HepG2 (cell line): ENCODE measurements around the gene TMUB1. TPM values are rescaled to one million over a fixed set of nuclear protein-coding genes. Genes with fewer than 3 reads are reported as not detected.

ENCODE experiments used
- ATAC-seq: fragments of 200-7000 bp; cut with Tn5 transposase; 3 replicates; pipeline ENCODE4 v1.9.1; 2020; ENCODE audit warnings: mild to moderate bottlenecking, moderate library complexity
- BruUV-seq: library from RNA; stranded (reverse); fragments of 400-500 nt; replicated peaks from 2 replicates; lab custom pipeline; 2021; lab: Mats Ljungman, UMichigan
- CTCF ChIA-PET: fragments of 300-600 bp; formaldehyde crosslinking; extraction: SDS; loops from one replicate; lab custom pipeline; 2021; ENCODE audit warnings: low total read pairs, inconsistent platforms, low intra/inter-chr PET ratio; lab: Yijun Ruan, JAX
- POLR2A ChIA-PET: fragments of 350-600 bp; sonication (Branson Sonifier 250); formaldehyde crosslinking; loops from one replicate; lab custom pipeline; 2020; ENCODE audit warnings: antibody characterized with exemption, inconsistent platforms; lab: Yijun Ruan, JAX
- DNase-seq: peaks from one replicate; pipeline ENCODE4 v3.0.0-alpha.2; 2015; ENCODE audit warnings: low spot score
- FAIRE-seq: peaks from 3 replicates; lab custom pipeline; 2011; peaks lifted over from hg19 to GRCh38; lab: Jason Lieb, UNC
- H2AFZ ChIP-seq: one replicate; pipeline ENCODE4 v1.6.1; 2011; ENCODE audit warnings: low read length, inconsistent platforms
- H3K27ac ChIP-seq: fragments of 300-600 bp; 3 replicates; pipeline ENCODE4 v1.8.0; 2011; ENCODE audit warnings: mixed run types, mild to moderate bottlenecking, mixed read lengths, low read length, inconsistent platforms; ENCODE audit not compliant: insufficient read depth; ENCODE audit errors: extremely low read length
- H3K27me3 ChIP-seq, 2 experiments: fragments of 200-600 bp in 1 of 2; 2 replicates in 1 of 2; 3 replicates in 1 of 2; pipeline versions ENCODE4 v1.6.0 to v1.8.0; 2011; ENCODE audit warnings: low read length in 2 of 2, mild to moderate bottlenecking in 2 of 2, moderate library complexity in 2 of 2, inconsistent platforms in 1 of 2; ENCODE audit not compliant: insufficient read depth in 2 of 2, control insufficient read depth in 1 of 2
- H3K36me3 ChIP-seq, 2 experiments: fragments of 200-600 bp in 1 of 2; replicated peaks in 1 of 2; 2 replicates in 1 of 2; 3 replicates in 1 of 2; pipeline versions ENCODE4 v1.5.1 to v1.8.0; 2011; ENCODE audit warnings: low read length in 2 of 2, inconsistent platforms in 1 of 2; ENCODE audit not compliant: insufficient read depth in 2 of 2, control insufficient read depth in 1 of 2
- H3K4me1 ChIP-seq: 2 replicates; pipeline ENCODE4 v1.5.1; 2012; ENCODE audit warnings: low read length, inconsistent platforms; ENCODE audit not compliant: insufficient read depth
- H3K4me2 ChIP-seq: 2 replicates; pipeline ENCODE4 v1.6.0; 2011; ENCODE audit warnings: low read depth, low read length, inconsistent platforms
- H3K4me3 ChIP-seq, 3 experiments: fragments of 200-600 bp in 1 of 3; sonication (generic), shearing (Covaris generic) in 1 of 3; replicated peaks in 1 of 3; 2 replicates each; pipeline ENCODE4 v1.5.1; 2011 to 2016; ENCODE audit warnings: low read length in 3 of 3, inconsistent platforms in 2 of 3, low read depth in 2 of 3, mild to moderate bottlenecking in 2 of 3, control low read depth in 1 of 3, mixed read lengths in 1 of 3; ENCODE audit not compliant: insufficient read depth in 1 of 3
- H3K79me2 ChIP-seq: one replicate; pipeline ENCODE4 v1.6.1; 2011; ENCODE audit warnings: low read length, inconsistent platforms; ENCODE audit not compliant: insufficient read depth
- H3K9ac ChIP-seq: 2 replicates; pipeline ENCODE4 v1.6.0; 2011; ENCODE audit warnings: mild to moderate bottlenecking, low read depth, low read length, inconsistent platforms; ENCODE audit not compliant: insufficient read depth
- H3K9me3 ChIP-seq: 2 replicates; pipeline ENCODE4 v1.5.1; 2012; ENCODE audit warnings: mild to moderate bottlenecking, low read length
- H4K20me1 ChIP-seq: 2 replicates; pipeline ENCODE4 v1.6.0; 2011; ENCODE audit warnings: inconsistent platforms, mild to moderate bottlenecking, low read length, moderate library complexity; ENCODE audit not compliant: insufficient read depth
- E2F2 ChIP-seq: sonication (generic); formaldehyde crosslinking; IDR thresholded peaks from 2 replicates; pipeline ENCODE4 v1.4.0; 2020; ENCODE audit warnings: missing genetic modification reagents, borderline replicate concordance
- ELF3 ChIP-seq: IDR thresholded peaks from 2 replicates; pipeline ENCODE4 v1.6.1; 2016; ENCODE audit warnings: missing genetic modification reagents, missing compliant biosample characterization
- HDAC6 ChIP-seq: fragments of 200-600 bp; sonication (generic); IDR thresholded peaks from 2 replicates; pipeline ENCODE4 v1.7.0; 2017; ENCODE audit warnings: mild to moderate bottlenecking, antibody characterized with exemption, low read length, low read depth
- HMGA1 ChIP-seq: sonication (generic); formaldehyde crosslinking; conservative IDR thresholded peaks from 2 replicates; pipeline ENCODE4 v1.4.0; 2020; ENCODE audit warnings: missing genetic modification reagents
- KLF13 ChIP-seq: sonication (generic); formaldehyde crosslinking; IDR thresholded peaks from 2 replicates; pipeline ENCODE4 v1.4.0; 2020; ENCODE audit warnings: mild to moderate bottlenecking, missing genetic modification reagents
- KLF9 ChIP-seq: IDR thresholded peaks from 2 replicates; pipeline ENCODE4 v1.6.1; 2016; ENCODE audit warnings: low read depth
- PHF5A ChIP-seq: IDR thresholded peaks from one replicate; pipeline ENCODE4 v1.6.1; 2018; ENCODE audit warnings: low read depth, missing genetic modification reagents; ENCODE audit not compliant: unreplicated experiment
- PLRG1 ChIP-seq: fragments of 450-650 bp; conservative IDR thresholded peaks from 2 replicates; pipeline ENCODE4 v1.6.1; 2016
- RBFOX2 ChIP-seq: fragments of 200-400 bp; formaldehyde crosslinking; IDR thresholded peaks from 2 replicates; pipeline ENCODE4 v1.6.1; 2017; ENCODE audit warnings: low read depth, mild to moderate bottlenecking, low read length
- REST ChIP-seq, 2 experiments: IDR thresholded peaks; 2 replicates each; pipeline ENCODE4 v1.6.1; 2011 to 2012; ENCODE audit warnings: low read length in 2 of 2, borderline replicate concordance in 1 of 2, low read depth in 1 of 2, mild to moderate bottlenecking in 1 of 2, moderate library complexity in 1 of 2
- SP5 ChIP-seq: IDR thresholded peaks from 2 replicates; pipeline ENCODE4 v1.6.1; 2016; ENCODE audit warnings: low read depth, borderline replicate concordance
- TFE3 ChIP-seq: IDR thresholded peaks from 2 replicates; pipeline ENCODE4 v1.6.1; 2016
- ZBTB37 ChIP-seq: sonication (generic); formaldehyde crosslinking; IDR thresholded peaks from 2 replicates; pipeline ENCODE4 v1.4.0; 2020; ENCODE audit warnings: mild to moderate bottlenecking, missing genetic modification reagents
- ZFYVE20 ChIP-seq: sonication (generic); formaldehyde crosslinking; IDR thresholded peaks from 2 replicates; pipeline ENCODE4 v1.8.0; 2023; ENCODE audit warnings: low read depth, mild to moderate bottlenecking, moderate library complexity, missing genetic modification reagents, borderline replicate concordance
- ZNF678 ChIP-seq: sonication (generic); formaldehyde crosslinking; IDR thresholded peaks from 2 replicates; pipeline ENCODE4 v1.4.0; 2020; ENCODE audit warnings: mild to moderate bottlenecking, missing genetic modification reagents
- ZNF691 ChIP-seq: sonication (generic); formaldehyde crosslinking; IDR thresholded peaks from 2 replicates; pipeline ENCODE4 v1.4.0; 2020; ENCODE audit warnings: missing genetic modification reagents, low read depth, mild to moderate bottlenecking, borderline replicate concordance
- WGBS: methylation state at CpG from one replicate; pipeline ENCODE4 v1.1.6; 2017; ENCODE audit warnings: low lambda C conversion rate; 5-methylcytosine and 5-hydroxymethylcytosine counted together
- in situ Hi-C: cut with HindIII; loops from 2 replicates; pipeline ENCODE4 v1.10.0; 2017; ENCODE audit warnings: low pct_unique_long_range_greater_than_20kb; ENCODE audit not compliant: extremely low pct_ligation_motif_present
- intact Hi-C: fragments of 100-400 bp; cut with micrococcal nuclease; formaldehyde crosslinking; loops from one replicate; pipeline ENCODE4 v1.10.0; 2022; ENCODE audit not compliant: unreplicated experiment
- polyA plus RNA-seq, 8 experiments: library from polyadenylated mRNA; depleted of rRNA in 3 of 8; stranded (reverse) in 7 of 8; unstranded in 1 of 8; fragments of >200 nt; fragmentation: Illumina TruSeq in 4 of 8; extraction: Trizol in 4 of 8; gene quantifications; 2 replicates each; pipeline versions ENCODE4 v1.2.1 to v1.2.3, GENCODE V29; 2011 to 2016; ENCODE audit warnings: low read depth in 4 of 8, missing spikeins in 1 of 8, mixed read lengths in 1 of 8; ENCODE audit not compliant: insufficient read depth in 1 of 8
- total RNA-seq, 5 experiments: library from RNA; depleted of rRNA; stranded (reverse); fragments of >200 nt; fragmentation: Illumina TruSeq; extraction: Trizol; gene quantifications; 2 replicates each; pipeline ENCODE4 v1.2.3, GENCODE V29; 2016; ENCODE audit warnings: low read depth in 1 of 5

TMUB1 gene
- total and polyA plus RNA-seq, 2 of the 13 experiments (the other 11 are each of a cell fraction or from before 2014, with no cell fraction given) = 44.8 to 51.6 TPM

- TF ChIP-seq HMGA1 (CRISPR knock-in tag) (no peak), E2F2 (CRISPR knock-in tag) (no peak), ZBTB37 (CRISPR knock-in tag) (no peak), RBFOX2 (no peak), ZNF678 (CRISPR knock-in tag) (no peak), ZFYVE20 (CRISPR knock-in tag) (no peak)
These were observed 17.8 kb downstream of the TMUB1 start (continued) for GRCh38 chr7:151065516-151065915.

GRCh38 chr7:151064993-151065392 is 18.3 kb downstream of the TMUB1 start:
- CTCF ChIA-PET = no interaction called here
- POLR2A ChIA-PET = no interaction called here
- TF ChIP-seq TFE3 = no peak
- TF ChIP-seq HDAC6 = no peak
- TF ChIP-seq SP5 = no peak
- TF ChIP-seq ELF3 = no peak
- no peak for TF ChIP-seq PHF5A
- TF ChIP-seq PLRG1 = no peak
- TF ChIP-seq KLF13 = no peak
- TF ChIP-seq ZNF691 (CRISPR knock-in tag) = no peak
- TF ChIP-seq REST (IDR thresholded peaks at IDR 0.05; ENCODE audit: borderline replicate concordance in 1 of 2, low read depth in 1 of 2, low read length in 2 of 2) = no peak
- TF ChIP-seq KLF9 = no peak

More at GRCh38 chr7:151064993-151065392, 18.3 kb downstream of the TMUB1 start:
- Histone ChIP-seq H3K9me3 (no peaks in the 10 kb centered on the region), H3K27me3 (no peaks in the 10 kb centered on the region; a peak in 1 of 5 replicates), H3K4me2 (no peak overlapping the region), H3K27ac (no peak overlapping the region), H2AFZ (no peak overlapping the region), H3K79me2 (peaks cover 16% of the 10 kb centered on the region), H4K20me1 (peaks cover 4% of the 10 kb centered on the region; the same call in 1 of the 2 replicates), H3K9ac (no peak overlapping the region), H3K36me3 (peaks cover 15 to 52% of the 10 kb centered on the region in 2 experiments; a peak in 4 of 5 replicates), H3K4me3 (no peak overlapping the region), H3K4me1 (peaks cover 40% of the 10 kb centered on the region)
- ATAC-seq (no peak), FAIRE-seq (no peak), DNase-seq (no peak)
- intact Hi-C loops = no loop called here
- no TSS peak for BruUV-seq
- WGBS = 94% methylated on average over 6 of the region's 6 CpGs
- in situ Hi-C loops = no loop called here
